ENCODE results near the gene FTCDNL1.

The FTCDNL1 gene

DNA sequence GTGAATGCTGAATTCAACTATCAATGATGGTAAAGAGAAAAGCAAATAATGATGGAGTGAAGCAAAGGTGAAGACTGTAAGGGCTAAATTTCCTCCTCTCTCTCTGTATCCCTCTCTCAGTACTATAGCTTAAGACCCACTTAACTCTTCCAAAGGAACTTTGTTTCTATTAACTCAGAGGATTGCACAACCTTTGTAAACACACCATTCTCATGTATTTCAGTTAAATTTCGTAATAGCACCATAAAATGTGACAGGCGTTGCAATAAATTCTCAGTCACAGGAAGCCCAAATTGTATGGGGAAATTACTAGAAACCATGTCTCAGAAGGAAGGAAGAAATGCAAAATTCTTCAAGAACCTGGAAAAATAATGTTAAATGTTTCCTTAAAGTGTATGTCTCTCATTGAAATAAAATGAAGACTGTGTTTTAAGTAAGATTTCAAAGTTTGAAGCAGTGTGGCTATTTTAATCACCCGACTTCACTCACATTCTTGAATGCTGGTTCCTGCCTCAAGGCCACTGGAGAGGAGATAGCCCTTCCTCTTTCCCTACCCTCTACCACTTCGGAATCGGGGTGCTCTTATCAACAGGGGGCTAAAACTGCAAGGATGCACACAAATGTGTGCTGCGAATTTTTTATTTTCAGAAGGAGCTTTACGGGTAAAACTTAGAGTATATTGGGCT is 112.1 kb downstream of the FTCDNL1 start:
- DNase-seq, result no peak

DNA sequence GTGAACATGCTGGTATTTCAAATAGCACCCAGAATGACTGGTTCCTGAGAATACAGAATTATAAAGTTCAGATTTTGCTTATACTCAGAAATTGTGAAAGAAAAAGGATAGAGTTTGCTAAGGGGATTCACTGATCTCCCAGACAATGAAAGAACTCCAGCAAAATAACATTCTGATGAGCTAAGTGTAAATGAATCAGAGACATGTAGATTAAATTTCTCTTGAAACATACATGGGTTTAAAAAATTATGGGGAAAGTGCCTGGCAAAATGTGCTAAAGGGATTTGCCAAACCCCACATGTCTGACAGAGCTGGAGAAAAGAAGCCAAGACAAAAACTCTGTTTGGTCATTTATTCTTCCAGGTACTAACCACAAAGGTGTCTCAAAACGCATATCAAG is 116.3 kb downstream of the FTCDNL1 start:
- no peak for DNase-seq

DNA sequence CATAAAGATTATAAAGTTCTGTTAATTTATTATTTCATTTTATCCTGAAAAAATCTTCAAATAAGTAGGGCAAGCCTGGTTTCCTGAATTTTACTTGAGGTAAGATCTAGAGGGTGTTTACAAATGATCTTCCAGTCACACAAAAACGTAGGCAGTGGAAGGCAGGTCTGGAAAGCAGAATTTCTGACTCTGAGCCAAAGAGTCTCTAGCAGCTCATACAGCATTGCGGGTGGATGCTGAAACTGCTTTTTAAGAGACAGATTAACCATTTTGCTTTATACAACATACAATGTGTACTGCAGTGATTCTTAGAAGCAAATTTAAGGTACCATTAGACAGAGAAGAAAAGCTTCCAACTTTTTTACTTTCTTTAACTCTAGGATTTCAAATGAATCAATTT is 117.0 kb downstream of the FTCDNL1 start:
- DNase-seq, result no peak

DNA sequence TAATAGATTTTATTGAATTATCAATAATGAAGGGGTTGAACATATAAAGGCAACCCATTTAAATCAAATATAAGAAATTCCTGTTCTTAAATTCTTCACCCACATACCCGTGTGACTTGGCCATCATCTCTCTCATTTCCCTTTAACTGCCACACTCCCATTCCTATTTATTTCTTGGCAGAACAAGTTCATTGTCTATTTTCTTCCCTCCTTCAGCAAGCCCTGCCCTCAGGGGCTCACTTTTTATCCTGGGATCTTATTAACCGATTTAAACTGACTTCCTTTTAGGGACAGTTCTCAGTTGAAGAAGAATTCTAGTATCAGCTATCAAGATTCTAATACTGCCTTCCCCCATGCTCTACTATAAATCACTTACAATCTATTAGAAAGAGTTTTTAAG is 123.2 kb downstream of the FTCDNL1 start:
- DNase-seq, result no peak

DNA sequence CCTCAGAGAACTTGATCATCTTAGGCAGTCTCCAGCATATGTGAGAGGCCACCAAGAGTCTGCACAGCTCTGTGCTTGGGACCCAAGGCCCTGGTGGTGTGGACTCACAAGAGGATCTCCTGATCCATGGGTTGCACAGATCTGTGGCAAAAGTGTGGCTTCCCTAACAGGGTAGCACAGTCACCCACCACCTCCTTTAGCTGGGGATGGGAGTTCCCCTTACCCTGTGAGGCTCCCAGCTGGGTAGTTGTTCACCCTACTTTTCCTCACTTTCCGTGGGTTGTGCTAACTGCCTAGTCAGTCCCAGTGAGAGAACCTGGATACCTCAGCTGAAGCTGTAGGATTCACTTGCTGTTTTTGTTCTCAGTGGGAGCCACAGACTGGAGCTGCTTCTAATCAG is 123.7 kb downstream of the FTCDNL1 start:
- DNase-seq, result no peak

DNA sequence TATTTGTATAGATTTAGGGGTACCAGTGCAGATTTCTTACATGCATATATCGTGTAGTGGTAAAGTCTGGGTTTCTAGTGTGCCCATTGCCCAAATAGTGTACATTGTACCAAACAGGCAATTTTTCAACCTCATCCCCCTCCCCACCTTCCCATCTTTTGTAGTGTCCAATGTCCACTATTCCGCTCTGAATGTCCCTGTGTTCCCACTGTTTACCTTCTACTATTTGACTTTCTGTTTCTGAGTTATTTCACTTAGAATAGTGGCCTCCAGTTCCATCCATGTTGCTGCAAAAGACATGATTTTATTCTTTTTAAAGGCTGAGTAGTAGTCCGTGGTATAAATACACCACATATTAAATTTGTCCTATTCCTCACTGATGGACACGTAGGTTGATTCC is 132.9 kb downstream of the FTCDNL1 start:
- DNase-seq, result no peak

DNA sequence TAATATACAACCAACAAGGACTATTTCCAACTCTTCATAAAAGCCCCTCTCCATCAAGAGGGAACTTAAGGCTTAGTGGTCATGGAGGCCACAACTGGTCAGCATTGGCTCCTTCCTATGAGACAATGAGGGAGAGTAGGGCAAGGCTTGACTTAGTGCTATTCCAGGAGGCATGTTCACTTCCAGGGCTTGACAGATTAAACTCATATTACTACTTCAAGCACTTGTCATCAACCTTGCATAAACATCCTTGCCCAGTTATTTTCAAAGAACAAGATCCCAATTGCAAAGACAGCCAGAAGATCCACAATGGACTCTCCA is 133.4 kb downstream of the FTCDNL1 start:
- no peak for DNase-seq

DNA sequence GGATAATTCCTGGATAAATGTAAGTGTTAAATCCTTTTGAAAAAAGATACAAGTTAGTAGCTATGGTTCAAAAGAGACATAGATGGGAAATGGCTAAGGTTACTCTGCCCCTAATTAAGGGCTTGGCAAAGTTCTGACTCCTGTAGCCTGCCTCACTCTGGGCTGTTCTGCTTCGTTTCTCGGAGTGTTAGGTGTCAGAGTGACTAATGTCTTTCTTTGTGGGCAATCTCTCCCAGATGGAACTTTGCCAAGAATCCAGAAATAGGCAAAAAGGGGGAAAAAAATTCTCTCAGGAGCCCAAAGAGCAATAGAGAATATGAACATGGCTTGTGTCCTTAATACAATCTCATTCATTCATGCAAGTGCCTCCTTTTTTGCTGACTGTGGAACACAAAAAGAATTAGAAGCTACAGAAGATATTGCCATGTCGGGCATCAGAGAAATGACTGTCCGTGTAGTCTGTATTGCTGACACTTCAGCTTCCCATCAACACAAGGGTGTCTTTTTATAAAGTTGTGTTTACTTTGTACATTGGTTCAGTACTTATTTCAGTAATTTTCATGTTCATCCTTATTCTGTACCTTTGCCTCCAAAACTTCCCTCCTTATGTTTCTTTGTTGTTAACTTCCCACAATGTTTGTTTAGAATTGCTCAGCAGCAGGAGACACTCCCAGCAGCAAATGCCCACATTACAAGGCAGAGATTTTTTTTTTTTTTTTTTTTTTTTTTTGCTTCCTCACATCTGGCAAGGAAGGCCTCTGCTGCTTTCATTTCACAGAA is 134.0 kb downstream of the FTCDNL1 start:
- no peak for DNase-seq

DNA sequence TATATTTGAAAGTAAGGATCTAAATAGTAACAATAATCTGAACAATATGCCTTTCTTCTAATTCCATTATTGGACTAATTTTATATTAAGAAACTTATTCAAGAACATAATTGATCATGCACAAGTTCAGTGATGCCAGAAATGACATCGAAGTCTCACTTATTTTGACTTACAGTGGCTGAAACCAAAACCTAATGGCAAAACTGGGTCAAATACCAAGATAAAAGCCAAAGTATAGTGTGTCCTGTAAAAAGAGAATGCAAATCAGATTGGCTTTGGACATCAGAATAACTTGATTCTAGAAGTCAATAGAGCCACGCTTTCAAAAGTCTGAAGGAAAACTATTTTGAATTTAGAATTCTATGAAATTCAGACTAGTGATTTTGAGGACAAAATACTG is 137.2 kb downstream of the FTCDNL1 start:
- DNase-seq, result no peak

DNA sequence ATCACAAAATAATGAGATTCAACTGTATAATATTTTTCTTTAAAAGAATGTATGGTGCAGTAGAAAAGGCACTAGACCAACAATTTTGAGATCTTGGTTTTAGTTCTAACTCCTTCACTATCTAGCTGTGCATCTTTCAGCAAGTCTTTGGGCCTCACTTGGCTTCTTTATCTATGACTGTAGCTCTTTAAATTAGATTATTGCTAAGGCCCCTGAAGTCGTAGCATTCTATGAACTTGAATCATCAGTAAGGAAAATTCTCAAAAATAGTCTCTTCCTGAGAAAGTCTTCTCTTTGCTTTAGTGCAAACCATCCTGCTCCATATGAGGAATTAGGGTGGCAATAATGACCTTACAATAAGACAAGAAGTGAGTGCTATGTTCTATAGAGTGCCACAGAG is 140.4 kb downstream of the FTCDNL1 start:
- no peak for DNase-seq

Data from activated naive CD4-positive, alpha-beta T cell treated with Interleukin-2 at 50 U/mL for 16 hours (primary cell).